H1 (cell line): ENCODE data around the gene LIAS. TPM values are rescaled to one million over a fixed set of nuclear protein-coding genes. Genes with fewer than 3 reads are reported as not detected.

Experiments
- CTCF ChIA-PET: fragments of 300-600 bp; sonication (Branson Sonifier 250); formaldehyde crosslinking; loops from one replicate; lab custom pipeline; 2021; ENCODE audit not compliant: partially characterized antibody; lab: Charles Lee
- POLR2A ChIA-PET: fragments of 300-600 bp; sonication (Branson Sonifier 250); formaldehyde crosslinking; loops from one replicate; lab custom pipeline; 2021; ENCODE audit warnings: inconsistent platforms; ENCODE audit not compliant: partially characterized antibody; lab: Charles Lee
- DNase-seq, 2 experiments: peaks; one replicate each; pipeline versions ENCODE4 v3.0.0 to v3.0.0-alpha.2; 2010 to 2022; ENCODE audit warnings: low spot score in 2 of 2, low read depth in 1 of 2, mixed read lengths in 1 of 2
- FAIRE-seq: peaks from 2 replicates; lab custom pipeline; 2011; peaks lifted over from hg19 to GRCh38; lab: Jason Lieb, UNC
- H2AFZ ChIP-seq: 2 replicates; pipeline ENCODE4 v1.8.1; 2012; ENCODE audit warnings: low read length, inconsistent platforms
- H2AK5ac ChIP-seq: 2 replicates; pipeline ENCODE4 v1.6.1; 2013; ENCODE audit warnings: low read depth, low read length
- H2BK120ac ChIP-seq: replicated peaks from 2 replicates; pipeline ENCODE3; 2013; ENCODE audit warnings: low read depth, low read length, inconsistent platforms
- H2BK12ac ChIP-seq: 2 replicates; pipeline ENCODE4 v1.6.1; 2013; ENCODE audit warnings: low read depth, low read length
- H2BK15ac ChIP-seq: 2 replicates; pipeline ENCODE4 v1.6.1; 2013; ENCODE audit warnings: low read length
- H2BK20ac ChIP-seq: 2 replicates; pipeline ENCODE4 v1.6.1; 2013; ENCODE audit warnings: low read length
- H2BK5ac ChIP-seq: 2 replicates; pipeline ENCODE4 v1.6.1; 2013; ENCODE audit warnings: low read depth, low read length
- H3K14ac ChIP-seq: 2 replicates; pipeline ENCODE4 v1.6.1; 2013; ENCODE audit warnings: inconsistent platforms; ENCODE audit not compliant: insufficient read length
- H3K18ac ChIP-seq: 2 replicates; pipeline ENCODE4 v1.6.1; 2013; ENCODE audit warnings: low read length; ENCODE audit errors: extremely low read depth
- H3K23ac ChIP-seq: 2 replicates; pipeline ENCODE4 v1.6.1; 2013; ENCODE audit warnings: inconsistent platforms; ENCODE audit not compliant: insufficient read length
- H3K23me2 ChIP-seq: 2 replicates; pipeline ENCODE4 v1.6.1; 2013; ENCODE audit warnings: low read depth, low read length
- H3K27ac ChIP-seq: 2 replicates; pipeline ENCODE4 v1.6.1; 2011; ENCODE audit warnings: low read depth, low read length, inconsistent platforms
- H3K27me3 ChIP-seq, 4 experiments: replicated peaks in 1 of 4; 1 replicate in 1 of 4; 2 replicates in 3 of 4; pipeline versions ENCODE4 v1.6.1 to v1.8.1; 2011 to 2013; ENCODE audit warnings: low read length in 3 of 4, mild to moderate bottlenecking in 3 of 4, inconsistent platforms in 2 of 4, mixed read lengths in 2 of 4, moderate library complexity in 1 of 4; ENCODE audit not compliant: control insufficient read depth in 3 of 4, insufficient read depth in 3 of 4; ENCODE audit errors: extremely low read depth in 1 of 4
- H3K36me3 ChIP-seq, 4 experiments: 2 replicates each; pipeline versions ENCODE4 v1.6.1 to v1.8.1; 2011 to 2013; ENCODE audit warnings: mild to moderate bottlenecking in 4 of 4, low read length in 3 of 4, moderate library complexity in 2 of 4, control low read depth in 1 of 4, inconsistent platforms in 1 of 4; ENCODE audit not compliant: insufficient read depth in 4 of 4, control insufficient read depth in 2 of 4
- H3K4ac ChIP-seq: replicated peaks from 2 replicates; pipeline ENCODE3; 2013; ENCODE audit warnings: low read length, low read depth, mixed read lengths, inconsistent platforms; ENCODE audit not compliant: insufficient read length
- H3K4me1 ChIP-seq, 4 experiments: replicated peaks in 1 of 4; 1 replicate in 1 of 4; 2 replicates in 3 of 4; pipeline versions ENCODE4 v1.6.1 to v1.8.1; 2011 to 2013; ENCODE audit warnings: low read length in 3 of 4, inconsistent platforms in 2 of 4, mixed read lengths in 1 of 4; ENCODE audit not compliant: insufficient read depth in 4 of 4, control insufficient read depth in 3 of 4
- H3K4me2 ChIP-seq, 2 experiments: 2 replicates each; pipeline versions ENCODE4 v1.6.1 to v1.8.1; 2011 to 2013; ENCODE audit warnings: low read depth in 2 of 2, low read length in 2 of 2, control low read depth in 1 of 2, inconsistent platforms in 1 of 2, mild to moderate bottlenecking in 1 of 2; ENCODE audit not compliant: insufficient read depth in 1 of 2
- H3K4me3 ChIP-seq, 4 experiments: fragments of 200-600, 300-600 bp in 1 of 4; sonication (generic), shearing (Covaris generic), sonication (Bioruptor Twin) in 1 of 4; 2 replicates each; pipeline versions ENCODE4 v1.5.1 to v1.8.1; 2011 to 2016; ENCODE audit warnings: low read length in 4 of 4, low read depth in 3 of 4, control low read depth in 2 of 4, inconsistent platforms in 2 of 4, mild to moderate bottlenecking in 2 of 4, mixed read lengths in 1 of 4, moderate library complexity in 1 of 4; ENCODE audit not compliant: insufficient read depth in 2 of 4; ENCODE audit errors: extremely low read depth in 1 of 4
- H3K56ac ChIP-seq: replicated peaks from 2 replicates; pipeline ENCODE3; 2013; ENCODE audit warnings: low read depth, mild to moderate bottlenecking, mixed read lengths, low read length, inconsistent platforms; ENCODE audit not compliant: insufficient read length
- H3K79me1 ChIP-seq: 2 replicates; pipeline ENCODE4 v1.6.1; 2013; ENCODE audit warnings: low read depth, low read length, control low read depth
- H3K79me2 ChIP-seq, 2 experiments: 2 replicates each; pipeline versions ENCODE4 v1.6.1 to v1.8.1; 2012 to 2013; ENCODE audit warnings: low read length in 2 of 2, mild to moderate bottlenecking in 2 of 2, inconsistent platforms in 1 of 2; ENCODE audit not compliant: insufficient read depth in 2 of 2, control insufficient read depth in 1 of 2
- H3K9ac ChIP-seq, 4 experiments: replicated peaks in 1 of 4; 1 replicate in 1 of 4; 2 replicates in 3 of 4; pipeline versions ENCODE4 v1.6.1 to v1.8.1; 2011 to 2013; ENCODE audit warnings: low read depth in 3 of 4, low read length in 3 of 4, control low read depth in 2 of 4, mild to moderate bottlenecking in 2 of 4, moderate library complexity in 2 of 4, inconsistent platforms in 1 of 4; ENCODE audit errors: extremely low read depth in 1 of 4
- H3K9me3 ChIP-seq, 2 experiments: 2 replicates each; pipeline versions ENCODE4 v1.6.1 to v1.8.1; 2012 to 2013; ENCODE audit warnings: mild to moderate bottlenecking in 2 of 2, moderate library complexity in 2 of 2, control low read depth in 1 of 2, inconsistent platforms in 1 of 2, low read depth in 1 of 2, low read length in 1 of 2, mixed read lengths in 1 of 2; ENCODE audit not compliant: insufficient read depth in 2 of 2
- H4K20me1 ChIP-seq, 2 experiments: replicated peaks in 1 of 2; 2 replicates each; pipeline versions ENCODE3 to v1.8.1; 2011 to 2013; ENCODE audit warnings: inconsistent platforms in 2 of 2, low read length in 2 of 2, mild to moderate bottlenecking in 1 of 2; ENCODE audit not compliant: insufficient read depth in 2 of 2, control insufficient read depth in 1 of 2
- H4K5ac ChIP-seq: 2 replicates; pipeline ENCODE4 v1.6.1; 2013; ENCODE audit warnings: low read length, low read depth, mixed read lengths, inconsistent platforms; ENCODE audit not compliant: insufficient read length
- H4K8ac ChIP-seq: 2 replicates; pipeline ENCODE4 v1.8.0; 2013; ENCODE audit warnings: mild to moderate bottlenecking, moderate library complexity, low read length, inconsistent platforms; ENCODE audit not compliant: insufficient read depth; ENCODE audit errors: extremely low read depth
- H4K91ac ChIP-seq: replicated peaks from 2 replicates; pipeline ENCODE3; 2013; ENCODE audit warnings: low read length, mixed read lengths, inconsistent platforms; ENCODE audit not compliant: insufficient read length
- CBX5 ChIP-seq: fragments of 300-800, 300-1000 bp; sonication (generic); IDR thresholded peaks from 2 replicates; pipeline ENCODE4 v1.7.1; 2016; ENCODE audit warnings: antibody characterized with exemption, low read length, low read depth
- CTCF ChIP-seq, 3 experiments: IDR thresholded peaks; 1 replicate in 2 of 3; 2 replicates in 1 of 3; pipeline versions ENCODE4 v1.5.1 to v1.6.1; 2011; ENCODE audit warnings: low read length in 3 of 3, mild to moderate bottlenecking in 3 of 3, inconsistent platforms in 2 of 3, low read depth in 1 of 3, moderate library complexity in 1 of 3; ENCODE audit not compliant: insufficient read depth in 1 of 3; ENCODE audit errors: control extremely low read depth in 1 of 3
- EZH2 ChIP-seq: fragments of 200-600 bp; sonication (generic); IDR thresholded peaks from 2 replicates; pipeline ENCODE4 v1.7.1; 2012; ENCODE audit warnings: low read depth, mild to moderate bottlenecking, moderate library complexity, low read length, inconsistent platforms; ENCODE audit not compliant: severe bottlenecking
- HDAC6 ChIP-seq: IDR thresholded peaks from one replicate; pipeline ENCODE4 v1.7.1; 2012; ENCODE audit warnings: low read depth, mild to moderate bottlenecking, inconsistent platforms, low read length, moderate library complexity
- MAX ChIP-seq: IDR thresholded peaks from 2 replicates; pipeline ENCODE4 v1.6.1; 2012; ENCODE audit warnings: inconsistent platforms
- POU5F1 ChIP-seq: IDR thresholded peaks from 2 replicates; pipeline ENCODE4 v1.6.1; 2011; ENCODE audit warnings: low read depth, mild to moderate bottlenecking, low read length, moderate library complexity
- SP1 ChIP-seq: IDR thresholded peaks from 2 replicates; pipeline ENCODE4 v1.6.1; 2011; ENCODE audit warnings: low read depth, low read length
- WGBS, 2 experiments: shearing (Covaris generic) in 1 of 2; methylation state at CpG; one replicate each; pipeline versions ENCODE4 v1.1.6 to v1.1.7; 2013 to 2015; ENCODE audit warnings: low lambda C conversion rate in 2 of 2, mixed read lengths in 2 of 2, inconsistent platforms in 1 of 2, low coverage in 1 of 2, missing lambda C conversion rate in 1 of 2; ENCODE audit not compliant: insufficient replicate concordance in 2 of 2, insufficient coverage in 1 of 2, insufficient read length in 1 of 2; ENCODE audit errors: extremely low coverage in 1 of 2, missing lambda C conversion rate in 1 of 2; 5-methylcytosine and 5-hydroxymethylcytosine counted together
- polyA plus RNA-seq, 7 experiments: library from polyadenylated mRNA; depleted of rRNA in 3 of 7; stranded (reverse) in 5 of 7; unstranded in 2 of 7; fragments of >200 nt in 5 of 7; fragments of 200-250 nt in 2 of 7; gene quantifications; 1 replicate in 5 of 7; 2 replicates in 1 of 7; 4 replicates in 1 of 7; pipeline versions ENCODE4 v1.2.1 to v1.2.3, GENCODE V29; 2011 to 2013; ENCODE audit warnings: missing spikeins in 2 of 7, mixed read lengths in 2 of 7
- total RNA-seq: library from RNA; stranded (reverse); fragmentation: NEBNext Ultra II Directional; extraction: Animal tissue kit (Norgen Biotek cat#: 25700); gene quantifications from 2 replicates; pipeline ENCODE4 v1.2.1, GENCODE V29; 2021
- TF ChIP-seq, protein P1 (sequence below): IDR thresholded peaks from 2 replicates; pipeline ENCODE4 v1.6.1; 2011; ENCODE audit warnings: low read length, improper control_type of control experiment

Gene LIAS
- total and polyA plus RNA-seq, 2 of the 8 experiments (the other 6 are each of a cell fraction or from before 2014, with no cell fraction given): 10.5 to 24.9 TPM

DNA sequence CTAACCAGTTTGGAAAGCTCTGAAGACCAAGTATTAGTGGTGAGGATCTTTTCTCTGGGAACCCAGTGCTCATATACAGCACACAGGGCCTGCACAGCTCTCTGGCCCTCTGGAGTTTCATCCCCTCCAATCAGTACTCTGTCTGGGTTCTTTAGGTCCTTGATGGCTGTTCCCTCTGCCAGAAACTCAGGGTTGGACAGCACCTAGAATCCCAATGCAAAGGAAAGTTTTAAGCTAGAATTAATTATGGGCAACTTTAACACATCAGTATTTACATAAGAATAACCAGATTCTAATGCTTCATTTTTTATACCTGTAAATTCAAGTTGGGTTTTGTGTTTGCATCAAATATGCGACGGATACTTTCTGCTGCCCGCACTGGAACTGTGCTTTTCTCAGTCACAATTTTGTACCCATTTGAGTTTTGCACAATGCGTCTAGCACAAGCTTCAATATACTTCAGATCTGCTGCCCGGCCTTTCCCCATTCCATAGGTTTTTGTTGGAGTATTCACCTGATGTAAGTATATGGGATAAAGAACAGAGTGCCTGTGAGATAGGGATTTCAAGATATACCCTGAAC, 51.6 kb downstream of the LIAS start:
- ChIA-PET POLR2A (interaction anchor here (0.6 to 1.2 kb wide), 3 partner anchors 33 to 696 kb away, joined by 3 read pairs; no protein-coding TSS in a partner anchor), CTCF (interaction anchor here (0.6 to 1.5 kb wide), 2 partner anchors 31 to 471 kb away, joined by 3 to 4 read pairs; no protein-coding TSS in a partner anchor)
- DNase-seq: no peak
- no peak for TF ChIP-seq EZH2
- TF ChIP-seq CTCF (IDR thresholded peaks at IDR 0.05; ENCODE audit: control extremely low read depth in 1 of 3, insufficient read depth in 1 of 3, low read depth in 1 of 3, low read length in 3 of 3): no peak
- TF ChIP-seq CBX5: no peak
- no peak for TF ChIP-seq HDAC6
- TF ChIP-seq SP1: no peak
- TF ChIP-seq, protein P1, sequence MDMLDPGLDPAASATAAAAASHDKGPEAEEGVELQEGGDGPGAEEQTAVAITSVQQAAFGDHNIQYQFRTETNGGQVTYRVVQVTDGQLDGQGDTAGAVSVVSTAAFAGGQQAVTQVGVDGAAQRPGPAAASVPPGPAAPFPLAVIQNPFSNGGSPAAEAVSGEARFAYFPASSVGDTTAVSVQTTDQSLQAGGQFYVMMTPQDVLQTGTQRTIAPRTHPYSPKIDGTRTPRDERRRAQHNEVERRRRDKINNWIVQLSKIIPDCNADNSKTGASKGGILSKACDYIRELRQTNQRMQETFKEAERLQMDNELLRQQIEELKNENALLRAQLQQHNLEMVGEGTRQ: no peak
- TF ChIP-seq MAX: no peak
- no peak for TF ChIP-seq POU5F1

More for the DNA sequence above, 51.6 kb downstream of the LIAS start:
- Histone ChIP-seq H2BK15ac (no peak overlapping the region), H3K79me2 (no peaks in the 10 kb centered on the region), H3K9me3 (no peaks in the 10 kb centered on the region), H3K4me3 (no peak overlapping the region), H3K56ac (no peak overlapping the region), H2AFZ (no peak overlapping the region), H3K4ac (no peak overlapping the region), H3K23ac (no peak overlapping the region), H3K23me2 (no peaks in the 10 kb centered on the region), H4K20me1 (peaks cover 0 to 1% of the 10 kb centered on the region in 2 experiments), H3K14ac (no peak overlapping the region), H3K27ac (no peak overlapping the region), H3K4me2 (no peak overlapping the region), H3K4me1 (no peaks in the 10 kb centered on the region), H2BK120ac (no peak overlapping the region), H2BK20ac (no peak overlapping the region), H4K91ac (no peak overlapping the region), H3K79me1 (no peaks in the 10 kb centered on the region), H4K5ac (no peak overlapping the region), H3K9ac (no peak overlapping the region), H4K8ac (no peak overlapping the region), H2BK12ac (no peak overlapping the region), H3K36me3 (peaks cover 18 to 81% (median 45%) of the 10 kb centered on the region in 4 experiments), H3K18ac (no peak overlapping the region), H2AK5ac (no peak overlapping the region), H3K27me3 (no peaks in the 10 kb centered on the region), H2BK5ac (no peak overlapping the region)
- no peak for FAIRE-seq
- WGBS, 2 experiments: 91% methylated on average over 5 of the region's 5 CpGs; no CpG with 5 or more reads in 1 of the 2 experiments
